Measurements from ENCODE around the gene MICB. TPM values are rescaled to one million over a fixed set of nuclear protein-coding genes. Genes with fewer than 3 reads are reported as not detected.

The MICB gene
- total and polyA plus RNA-seq, 9 of the 15 experiments (the other 6 are each of a cell fraction or from before 2014, with no cell fraction given) = 13.3 to 34.5 (median 19.8) TPM

DNA sequence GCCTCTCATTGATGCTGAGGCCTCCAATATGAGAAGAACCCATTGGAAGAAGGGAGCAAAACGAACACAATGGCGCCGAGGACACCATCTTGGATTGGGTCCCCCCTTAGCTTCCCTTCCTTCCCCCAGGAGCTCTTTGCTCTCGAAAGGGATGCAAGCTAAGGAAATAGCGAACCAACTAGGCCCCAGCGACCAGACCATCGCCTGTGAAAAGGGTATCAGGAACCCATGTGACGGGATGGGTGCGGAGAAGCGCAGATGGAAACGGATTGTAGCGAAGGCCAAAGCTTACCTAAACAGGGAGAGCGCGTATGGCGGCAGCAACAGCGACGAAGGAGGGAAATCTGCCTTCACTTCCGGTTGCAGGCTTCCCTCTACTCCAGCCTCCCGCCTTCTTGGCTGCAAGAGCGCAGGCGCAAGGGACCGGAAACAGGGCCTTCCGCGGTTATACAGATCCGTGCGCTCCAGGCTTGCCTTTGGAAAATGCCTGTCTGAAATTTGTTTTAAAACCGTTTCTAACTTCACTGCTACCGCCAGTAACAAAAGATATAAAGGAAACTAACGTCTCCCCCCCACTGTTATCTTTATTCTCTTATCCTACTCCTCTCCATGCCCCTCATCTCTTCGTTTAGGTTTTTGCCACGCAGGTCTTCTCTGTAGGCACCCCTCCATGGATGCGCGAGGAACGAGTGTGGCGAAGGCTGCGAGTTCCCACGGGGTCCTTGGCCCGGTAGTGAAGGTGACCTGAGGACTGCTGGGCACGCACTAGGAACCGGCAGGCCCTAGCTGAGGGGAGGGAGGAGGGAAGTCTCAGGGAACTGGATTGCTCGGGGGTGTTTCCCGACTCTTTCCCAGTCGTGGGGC, 43.9 kb downstream of the MICB start, which contains the start of gene DDX39B (continued):
- no peak for TF ChIP-seq MED1 (CRISPR knock-in tag; IDR thresholded peaks at IDR 0.05; ENCODE audit: borderline replicate concordance)
- peak; percentile 65; the same call in 1 of the 2 replicates for TF ChIP-seq NR4A1 (CRISPR knock-in tag; IDR thresholded peaks at IDR 0.05)
- peak; percentile 73; the same call in 1 of the 2 replicates for TF ChIP-seq NR4A1 (tag; IDR thresholded peaks at IDR 0.05)
- TF ChIP-seq TBL1XR1 (IDR thresholded peaks at IDR 0.05; ENCODE audit: low read length in 2 of 2) = peak; percentile 16 to 63; a peak in 3 of 4 replicates
- TF ChIP-seq GABPA (tag; conservative IDR thresholded peaks at IDR 0.05; ENCODE audit: low read depth) = peak; percentile 97
- peak; percentile 34; the same call in 1 of the 2 replicates for TF ChIP-seq MTA2 (IDR thresholded peaks at IDR 0.05; ENCODE audit: low read depth)
- TF ChIP-seq MAFF (IDR thresholded peaks at IDR 0.05; ENCODE audit: low read length) = no peak
- TF ChIP-seq STAG1 (CRISPR knock-in tag; IDR thresholded peaks at IDR 0.05; ENCODE audit: borderline replicate concordance) = no peak
- TF ChIP-seq ELF2 (CRISPR knock-in tag; IDR thresholded peaks at IDR 0.05) = peak; percentile 82; the same call in 1 of the 2 replicates
- TF ChIP-seq, protein P1, sequence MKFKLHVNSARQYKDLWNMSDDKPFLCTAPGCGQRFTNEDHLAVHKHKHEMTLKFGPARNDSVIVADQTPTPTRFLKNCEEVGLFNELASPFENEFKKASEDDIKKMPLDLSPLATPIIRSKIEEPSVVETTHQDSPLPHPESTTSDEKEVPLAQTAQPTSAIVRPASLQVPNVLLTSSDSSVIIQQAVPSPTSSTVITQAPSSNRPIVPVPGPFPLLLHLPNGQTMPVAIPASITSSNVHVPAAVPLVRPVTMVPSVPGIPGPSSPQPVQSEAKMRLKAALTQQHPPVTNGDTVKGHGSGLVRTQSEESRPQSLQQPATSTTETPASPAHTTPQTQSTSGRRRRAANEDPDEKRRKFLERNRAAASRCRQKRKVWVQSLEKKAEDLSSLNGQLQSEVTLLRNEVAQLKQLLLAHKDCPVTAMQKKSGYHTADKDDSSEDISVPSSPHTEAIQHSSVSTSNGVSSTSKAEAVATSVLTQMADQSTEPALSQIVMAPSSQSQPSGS (CRISPR knock-in tag; IDR thresholded peaks at IDR 0.05) = no peak
- peak; percentile 89 for TF ChIP-seq ZSCAN29 (IDR thresholded peaks at IDR 0.05)
- peak; percentile 56 for TF ChIP-seq HDAC3 (IDR thresholded peaks at IDR 0.05; ENCODE audit: borderline replicate concordance, partially characterized antibody)
- peak; percentile 67 for TF ChIP-seq MEIS2 (IDR thresholded peaks at IDR 0.05; ENCODE audit: partially characterized antibody)
- TF ChIP-seq, protein P2, sequence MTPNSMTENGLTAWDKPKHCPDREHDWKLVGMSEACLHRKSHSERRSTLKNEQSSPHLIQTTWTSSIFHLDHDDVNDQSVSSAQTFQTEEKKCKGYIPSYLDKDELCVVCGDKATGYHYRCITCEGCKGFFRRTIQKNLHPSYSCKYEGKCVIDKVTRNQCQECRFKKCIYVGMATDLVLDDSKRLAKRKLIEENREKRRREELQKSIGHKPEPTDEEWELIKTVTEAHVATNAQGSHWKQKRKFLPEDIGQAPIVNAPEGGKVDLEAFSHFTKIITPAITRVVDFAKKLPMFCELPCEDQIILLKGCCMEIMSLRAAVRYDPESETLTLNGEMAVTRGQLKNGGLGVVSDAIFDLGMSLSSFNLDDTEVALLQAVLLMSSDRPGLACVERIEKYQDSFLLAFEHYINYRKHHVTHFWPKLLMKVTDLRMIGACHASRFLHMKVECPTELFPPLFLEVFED (CRISPR knock-in tag; conservative IDR thresholded peaks at IDR 0.05) = peak; percentile 94
- TF ChIP-seq ZNF507 (tag; conservative IDR thresholded peaks at IDR 0.05) = no peak
- TF ChIP-seq POLR2B (IDR thresholded peaks at IDR 0.05; ENCODE audit: low read depth, partially characterized antibody) = peak; percentile 97
- peak; percentile 61 for TF ChIP-seq XRCC5 (IDR thresholded peaks at IDR 0.05; ENCODE audit: low read depth, low read length)
- TF ChIP-seq RNF2 (IDR thresholded peaks at IDR 0.05) = peak; percentile 88
- TF ChIP-seq SP2 (IDR thresholded peaks at IDR 0.05; ENCODE audit: extremely low read depth, low read depth, low read length, poor library complexity, severe bottlenecking) = no peak
- TF ChIP-seq PML (IDR thresholded peaks at IDR 0.05; ENCODE audit: low read length) = peak; percentile 91
- peak; percentile 97 for TF ChIP-seq GABPB1 (CRISPR knock-in tag; IDR thresholded peaks at IDR 0.05)
- peak; percentile 52; the same call in 1 of the 2 replicates for TF ChIP-seq FOXM1 (IDR thresholded peaks at IDR 0.05; ENCODE audit: low read depth)
- TF ChIP-seq FOXM1 (CRISPR knock-in tag; IDR thresholded peaks at IDR 0.05; ENCODE audit: low read depth) = peak; percentile 96
- peak; percentile 3 for TF ChIP-seq NFYB (IDR thresholded peaks at IDR 0.05; ENCODE audit: extremely low read depth, insufficient read length)
- TF ChIP-seq ZNF184 (CRISPR knock-in tag; IDR thresholded peaks at IDR 0.05) = no peak
- peak; percentile 59 for TF ChIP-seq NCOR1 (IDR thresholded peaks at IDR 0.05)

Measured in K562 (cell line).